Hepatocyte (in vitro differentiated cells): ENCODE data around the gene LDLRAD4. TPM values are rescaled to one million over a fixed set of nuclear protein-coding genes. Genes with fewer than 3 reads are reported as not detected.
A peak's percentile ranks its signal among the peaks of the same experiment; 100 is the strongest.

Experiments
- DNase-seq: peaks from one replicate; pipeline ENCODE4 v3.0.0-alpha.2; 2016; ENCODE audit warnings: low spot score
- H2AFZ ChIP-seq: fragments of 200-600 bp; sonication (generic); 2 replicates; pipeline ENCODE4 v1.6.0; 2016; ENCODE audit warnings: antibody characterized with exemption, mild to moderate bottlenecking
- H3K27ac ChIP-seq: fragments of 200-600 bp; sonication (generic); 2 replicates; pipeline ENCODE4 v1.5.1; 2016; ENCODE audit warnings: mild to moderate bottlenecking
- H3K27me3 ChIP-seq: fragments of 200-600 bp; sonication (generic); 2 replicates; pipeline ENCODE4 v1.6.1; 2016
- H3K36me3 ChIP-seq: fragments of 200-600 bp; sonication (generic); replicated peaks from 2 replicates; pipeline ENCODE4 v1.5.1; 2016; ENCODE audit warnings: low read depth; ENCODE audit not compliant: insufficient read depth
- H3K4me1 ChIP-seq: fragments of 200-600 bp; sonication (generic); 2 replicates; pipeline ENCODE4 v1.5.1; 2016; ENCODE audit warnings: mild to moderate bottlenecking, moderate library complexity; ENCODE audit not compliant: insufficient read depth
- H3K4me2 ChIP-seq: fragments of 200-600 bp; sonication (generic); 2 replicates; pipeline ENCODE4 v1.6.0; 2016
- H3K4me3 ChIP-seq: fragments of 200-600 bp; sonication (generic); 2 replicates; pipeline ENCODE4 v1.5.1; 2016; ENCODE audit warnings: mild to moderate bottlenecking
- H3K79me2 ChIP-seq: fragments of 200-600 bp; sonication (generic); 2 replicates; pipeline ENCODE4 v1.6.0; 2017; ENCODE audit warnings: mild to moderate bottlenecking
- H3K9me2 ChIP-seq: fragments of 200-600 bp; sonication (generic); replicated peaks from 2 replicates; pipeline ENCODE4 v1.6.0; 2017; ENCODE audit warnings: mild to moderate bottlenecking; ENCODE audit not compliant: insufficient read depth
- H3K9me3 ChIP-seq: fragments of 200-600 bp; sonication (generic); 2 replicates; pipeline ENCODE4 v1.5.1; 2016; ENCODE audit warnings: low read depth, mild to moderate bottlenecking
- H4K20me1 ChIP-seq: fragments of 200-600 bp; sonication (generic); 2 replicates; pipeline ENCODE4 v1.6.0; 2016; ENCODE audit warnings: mild to moderate bottlenecking; ENCODE audit not compliant: insufficient read depth, poor library complexity, severe bottlenecking
- CTCF ChIP-seq: fragments of 200-600 bp; sonication (generic); IDR thresholded peaks from 2 replicates; pipeline ENCODE4 v1.5.1; 2016; ENCODE audit warnings: antibody characterized with exemption, mild to moderate bottlenecking; ENCODE audit not compliant: poor library complexity
- EZH2 ChIP-seq: fragments of 200-600 bp; sonication (generic); IDR thresholded peaks from 2 replicates; pipeline ENCODE4 v1.6.1; 2016; ENCODE audit warnings: antibody characterized with exemption, mild to moderate bottlenecking, borderline replicate concordance
- EZH2phosphoT487 ChIP-seq: fragments of 200-600 bp; sonication (generic); IDR thresholded peaks from one replicate; pipeline ENCODE4 v1.6.1; 2018; ENCODE audit warnings: antibody characterized with exemption, mild to moderate bottlenecking, low read depth, moderate library complexity; ENCODE audit not compliant: unreplicated experiment, severe bottlenecking
- WGBS: methylation state at CpG from one replicate; pipeline ENCODE4 v1.1.6; 2016; ENCODE audit warnings: low lambda C conversion rate; ENCODE audit errors: missing lambda C conversion rate; 5-methylcytosine and 5-hydroxymethylcytosine counted together
- polyA plus RNA-seq: library from polyadenylated mRNA; unstranded; fragments of >200 nt; fragmentation: Nextera tagmentation; extraction: Ambion mirVana; gene quantifications from 2 replicates; pipeline ENCODE4 v1.2.1, GENCODE V29; 2016
- total RNA-seq: library from RNA; depleted of rRNA; stranded (reverse); fragments of >200 nt; gene quantifications from 2 replicates; pipeline ENCODE4 v1.2.3, GENCODE V29; 2014

LDLRAD4 gene
- total and polyA plus RNA-seq, 2 experiments from 2014 or later, result 15.1 to 29.0 TPM

GRCh38 chr18:13179566-13180113 is 38.9 kb upstream of the LDLRAD4 start:
- Histone ChIP-seq H3K27ac (peak overlapping the region; percentile 82), H3K27me3 (no peaks in the 10 kb centered on the region), H3K9me3 (no peaks in the 10 kb centered on the region), H3K4me2 (no peak overlapping the region), H3K36me3 (no peaks in the 10 kb centered on the region), H4K20me1 (no peaks in the 10 kb centered on the region), H3K9me2 (no peaks in the 10 kb centered on the region), H3K4me1 (peaks cover 11% of the 10 kb centered on the region), H2AFZ (no peak overlapping the region), H3K79me2 (no peaks in the 10 kb centered on the region), H3K4me3 (no peak overlapping the region)
- 69% methylated on average over 9 of the region's 9 CpGs for WGBS
- peak; percentile 76 for DNase-seq
- no peak for TF ChIP-seq EZH2phosphoT487
- no peak for TF ChIP-seq EZH2

DNA sequence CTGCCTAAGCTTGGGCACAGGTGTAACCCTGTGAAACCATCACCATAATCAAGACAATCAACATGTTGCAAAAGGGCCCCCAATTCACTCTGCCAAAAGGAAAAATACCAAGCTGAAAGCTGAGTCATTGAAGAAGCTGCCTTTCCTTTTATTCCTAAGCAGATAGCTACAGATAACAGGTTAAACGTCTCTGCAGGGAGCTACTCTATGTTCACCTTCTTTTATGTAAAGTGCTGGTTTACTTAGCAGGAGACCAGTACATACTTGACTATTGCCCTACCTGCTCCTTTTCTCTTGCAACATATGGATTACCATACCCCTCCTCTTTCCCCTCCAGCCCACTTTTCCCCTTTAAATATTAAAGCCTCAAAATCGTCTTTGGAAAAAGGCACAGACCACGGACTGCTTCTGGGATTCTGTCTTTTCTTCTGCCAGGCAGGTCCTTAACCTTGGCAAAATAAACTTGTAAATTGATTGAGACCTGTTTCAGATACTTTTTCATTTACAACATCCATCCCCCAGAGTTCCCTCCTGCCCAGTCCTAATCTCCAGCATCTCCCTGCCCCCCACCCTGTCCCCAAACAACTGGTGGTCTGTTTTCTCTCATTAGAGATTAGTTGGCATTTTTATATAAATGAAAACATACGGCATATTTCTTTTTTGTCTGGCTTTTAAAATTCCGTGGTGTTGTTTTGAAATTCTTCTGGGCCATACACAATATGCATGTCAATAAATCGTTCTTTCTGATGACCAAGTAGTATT is 37.8 kb upstream of the LDLRAD4 start:
- no peaks in the 10 kb centered on the region for H3K9me2 ChIP-seq
- no peaks in the 10 kb centered on the region for H3K79me2 ChIP-seq
- H3K9me3 ChIP-seq, result no peaks in the 10 kb centered on the region
- H3K27me3 ChIP-seq, result no peaks in the 10 kb centered on the region
- no peak overlapping the region for H3K4me2 ChIP-seq
- peak; percentile 32 for DNase-seq
- no peak for TF ChIP-seq EZH2
- TF ChIP-seq EZH2phosphoT487, result no peak
- no peak for TF ChIP-seq CTCF
- no peak overlapping the region for H3K4me3 ChIP-seq
- no peaks in the 10 kb centered on the region for H3K36me3 ChIP-seq
- 54% methylated on average over 6 of the region's 6 CpGs for WGBS
- no peak overlapping the region for H2AFZ ChIP-seq
- no peaks in the 10 kb centered on the region for H4K20me1 ChIP-seq
- peak overlapping the region; percentile 82 for H3K27ac ChIP-seq
- H3K4me1 ChIP-seq, result peaks cover 11% of the 10 kb centered on the region

DNA sequence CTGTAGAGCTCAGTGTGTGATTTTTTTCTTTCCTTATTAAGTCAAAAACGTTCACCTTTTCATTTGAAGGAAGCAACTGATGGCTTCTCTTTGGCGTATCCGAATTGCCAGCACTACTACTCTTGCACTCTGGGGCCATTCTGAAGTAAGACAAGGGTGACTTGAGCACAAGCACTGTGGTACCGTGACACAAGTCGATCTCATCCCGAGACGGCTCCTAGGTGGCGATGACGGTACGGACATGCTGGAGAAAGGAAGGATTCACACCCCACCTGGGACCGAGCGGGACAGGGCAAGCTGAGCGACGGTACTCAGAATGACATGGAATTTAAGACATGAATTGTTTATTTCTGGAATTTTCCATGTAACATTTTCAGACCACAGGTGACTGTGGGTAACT is 36.8 kb upstream of the LDLRAD4 start:
- Histone ChIP-seq H3K36me3 (no peaks in the 10 kb centered on the region), H3K27me3 (no peaks in the 10 kb centered on the region), H3K9me3 (no peaks in the 10 kb centered on the region), H3K9me2 (no peaks in the 10 kb centered on the region), H4K20me1 (no peaks in the 10 kb centered on the region), H3K4me3 (no peak overlapping the region), H3K4me2 (no peak overlapping the region), H3K79me2 (no peaks in the 10 kb centered on the region), H3K4me1 (peaks cover 11% of the 10 kb centered on the region), H2AFZ (no peak overlapping the region), H3K27ac (no peak overlapping the region)
- WGBS, result 79% methylated on average over 14 of the region's 14 CpGs
- no peak for DNase-seq
- TF ChIP-seq EZH2 (no peak), EZH2phosphoT487 (no peak), CTCF (no peak)

DNA sequence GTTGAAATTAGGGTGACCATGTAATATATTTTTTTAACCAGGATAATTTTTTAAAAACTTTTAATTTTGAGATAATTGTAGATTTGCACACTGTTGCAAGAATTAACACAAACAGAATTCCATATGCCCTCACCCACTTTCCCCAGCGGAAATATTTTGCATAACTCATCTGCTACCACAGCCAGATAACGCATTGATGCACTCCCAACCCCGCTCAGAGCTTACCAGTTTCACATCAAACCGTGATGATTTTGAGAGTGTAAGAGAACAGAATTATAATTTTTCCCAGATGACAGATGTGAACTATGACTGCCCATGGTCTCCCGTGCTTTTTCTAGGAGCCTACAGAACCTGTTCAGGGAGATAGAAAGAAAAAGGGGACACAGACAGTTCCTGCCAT is 35.2 kb upstream of the LDLRAD4 start:
- 84% methylated on average over 5 of the region's 5 CpGs for WGBS
- Histone ChIP-seq H3K27ac (no peak overlapping the region), H3K9me2 (no peaks in the 10 kb centered on the region), H3K27me3 (no peaks in the 10 kb centered on the region), H4K20me1 (no peaks in the 10 kb centered on the region), H3K4me1 (peaks cover 11% of the 10 kb centered on the region), H3K79me2 (no peaks in the 10 kb centered on the region), H3K4me2 (no peak overlapping the region), H2AFZ (no peak overlapping the region), H3K9me3 (no peaks in the 10 kb centered on the region), H3K4me3 (no peak overlapping the region), H3K36me3 (no peaks in the 10 kb centered on the region)
- DNase-seq, result no peak
- TF ChIP-seq CTCF (no peak), EZH2phosphoT487 (no peak), EZH2 (no peak)
